Keratinocyte (primary cell): ENCODE results near the gene LEFTY1. TPM values are rescaled to one million over a fixed set of nuclear protein-coding genes. Genes with fewer than 3 reads are reported as not detected.
"Not testable (repeated sequence)": the region's sequence is repeated elsewhere in the genome, so short reads cannot be mapped to it uniquely, and the experiment has no call there.

Source experiments
- DNase-seq: peaks from one replicate; pipeline ENCODE4 v3.0.0-alpha.2; 2011; ENCODE audit warnings: low read depth, missing footprints, low spot score
- FAIRE-seq: peaks from 2 replicates; lab custom pipeline; 2011; peaks lifted over from hg19 to GRCh38; lab: Jason Lieb, UNC
- H2AFZ ChIP-seq: 2 replicates; pipeline ENCODE4 v1.6.0; 2012; ENCODE audit warnings: low read length, control low read depth, inconsistent platforms; ENCODE audit not compliant: control insufficient read depth
- H3K27ac ChIP-seq: 2 replicates; pipeline ENCODE4 v1.5.1; 2011; ENCODE audit warnings: low read length; ENCODE audit not compliant: control insufficient read depth, insufficient read depth
- H3K27me3 ChIP-seq: 3 replicates; pipeline ENCODE4 v1.6.0; 2011; ENCODE audit warnings: low read length; ENCODE audit not compliant: control insufficient read depth, insufficient read depth; ENCODE audit errors: extremely low read depth
- H3K36me3 ChIP-seq, 2 experiments: 2 replicates in 1 of 2; 3 replicates in 1 of 2; pipeline ENCODE4 v1.5.1; 2011; ENCODE audit warnings: low read length in 2 of 2, mild to moderate bottlenecking in 1 of 2; ENCODE audit not compliant: control insufficient read depth in 2 of 2, insufficient read depth in 2 of 2; ENCODE audit errors: extremely low read depth in 1 of 2
- H3K4me1 ChIP-seq: 3 replicates; pipeline ENCODE4 v1.5.1; 2011; ENCODE audit warnings: low read length; ENCODE audit not compliant: control insufficient read depth, insufficient read depth; ENCODE audit errors: extremely low read depth
- H3K4me2 ChIP-seq: 3 replicates; pipeline ENCODE4 v1.6.0; 2011; ENCODE audit warnings: low read depth, low read length; ENCODE audit not compliant: control insufficient read depth, insufficient read depth; ENCODE audit errors: extremely low read depth
- H3K4me3 ChIP-seq, 3 experiments: fragments of 200-600 bp in 1 of 3; sonication (generic) in 1 of 3; 2 replicates in 2 of 3; 3 replicates in 1 of 3; pipeline ENCODE4 v1.5.1; 2011 to 2016; ENCODE audit warnings: low read length in 3 of 3, mild to moderate bottlenecking in 3 of 3, control low read depth in 2 of 3, inconsistent platforms in 1 of 3, low read depth in 1 of 3, mixed read lengths in 1 of 3, mixed run types in 1 of 3, moderate library complexity in 1 of 3; ENCODE audit not compliant: control insufficient read depth in 2 of 3, insufficient read depth in 2 of 3; ENCODE audit errors: extremely low read depth in 1 of 3
- H3K79me2 ChIP-seq: 2 replicates; pipeline ENCODE4 v1.6.0; 2012; ENCODE audit warnings: low read length; ENCODE audit not compliant: control insufficient read depth, insufficient read depth
- H3K9ac ChIP-seq: 3 replicates; pipeline ENCODE4 v1.6.0; 2011; ENCODE audit warnings: low read length; ENCODE audit not compliant: control insufficient read depth, insufficient read depth; ENCODE audit errors: extremely low read depth
- H3K9me1 ChIP-seq: 3 replicates; pipeline ENCODE4 v1.6.0; 2011; ENCODE audit warnings: low read length; ENCODE audit not compliant: control insufficient read depth, insufficient read depth; ENCODE audit errors: extremely low read depth
- H3K9me3 ChIP-seq: 2 replicates; pipeline ENCODE4 v1.5.1; 2012; ENCODE audit warnings: low read depth, low read length; ENCODE audit not compliant: control insufficient read depth
- H4K20me1 ChIP-seq: 3 replicates; pipeline ENCODE4 v1.6.0; 2011; ENCODE audit warnings: low read length; ENCODE audit not compliant: control insufficient read depth, insufficient read depth; ENCODE audit errors: extremely low read depth
- EZH2 ChIP-seq: IDR thresholded peaks from one replicate; pipeline ENCODE4 v1.6.1; 2012; ENCODE audit warnings: inconsistent platforms, mild to moderate bottlenecking, low read length, moderate library complexity
- dilution Hi-C: fragments of 300-500 bp; cut with MboI; formaldehyde crosslinking; loops from one replicate; pipeline ENCODE4 v1.7.0; 2020; ENCODE audit warnings: low sequenced_read_pairs; ENCODE audit not compliant: extremely low pct_ligation_motif_present
- polyA plus RNA-seq, 5 experiments: library from polyadenylated mRNA; depleted of rRNA in 3 of 5; stranded (reverse) in 3 of 5; stranded (forward) in 1 of 5; unstranded in 1 of 5; fragments of >200 nt; gene quantifications; 1 replicate in 1 of 5; 2 replicates in 3 of 5; 3 replicates in 1 of 5; pipeline versions ENCODE4 v1.2.1 to v1.2.3, GENCODE V29; 2011 to 2012; ENCODE audit warnings: missing spikeins in 2 of 5, low read depth in 1 of 5, low replicate concordance in 1 of 5
- TF ChIP-seq, protein P1 (sequence below), 3 experiments: IDR thresholded peaks in 1 of 3; conservative IDR thresholded peaks in 1 of 3; optimal IDR thresholded peaks in 1 of 3; 2 replicates in 2 of 3; 3 replicates in 1 of 3; pipeline versions ENCODE3 to v1.5.1; 2011; ENCODE audit warnings: low read length in 3 of 3, mild to moderate bottlenecking in 3 of 3, moderate library complexity in 2 of 3, control low read depth in 1 of 3, inconsistent platforms in 1 of 3; ENCODE audit not compliant: insufficient read depth in 2 of 3; ENCODE audit errors: extremely low read depth in 1 of 3

Gene LEFTY1
- polyA plus RNA-seq, 1 donor (not counting 4 experiments of a cell fraction or from before 2014, with no cell fraction given): not detected

DNA sequence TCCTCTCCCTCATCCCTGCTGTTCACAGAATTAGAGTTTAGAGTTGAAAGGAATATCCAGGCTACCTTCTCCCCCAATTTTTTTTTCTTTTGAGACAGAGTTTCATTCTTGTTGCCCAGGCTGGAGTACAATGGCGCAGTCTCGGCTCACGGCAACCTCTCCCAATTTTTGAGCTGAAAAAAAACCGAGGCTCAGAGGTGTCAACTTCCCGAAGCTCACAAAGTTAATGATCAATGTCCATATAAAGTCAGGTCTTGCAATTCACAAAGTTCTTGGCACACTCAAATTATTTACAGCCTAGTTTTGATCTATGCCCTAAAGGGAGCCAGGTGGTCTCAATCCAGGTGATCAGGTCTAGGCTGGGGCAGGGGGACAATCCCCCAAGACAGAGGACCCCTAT, 797 bp upstream of the LEFTY1 start:
- H3K27ac ChIP-seq: no peak overlapping the region
- H3K4me3 ChIP-seq: no peak overlapping the region
- FAIRE-seq: no peak
- H3K9me1 ChIP-seq: no peaks in the 10 kb centered on the region
- no peak for TF ChIP-seq EZH2
- TF ChIP-seq, protein P1, sequence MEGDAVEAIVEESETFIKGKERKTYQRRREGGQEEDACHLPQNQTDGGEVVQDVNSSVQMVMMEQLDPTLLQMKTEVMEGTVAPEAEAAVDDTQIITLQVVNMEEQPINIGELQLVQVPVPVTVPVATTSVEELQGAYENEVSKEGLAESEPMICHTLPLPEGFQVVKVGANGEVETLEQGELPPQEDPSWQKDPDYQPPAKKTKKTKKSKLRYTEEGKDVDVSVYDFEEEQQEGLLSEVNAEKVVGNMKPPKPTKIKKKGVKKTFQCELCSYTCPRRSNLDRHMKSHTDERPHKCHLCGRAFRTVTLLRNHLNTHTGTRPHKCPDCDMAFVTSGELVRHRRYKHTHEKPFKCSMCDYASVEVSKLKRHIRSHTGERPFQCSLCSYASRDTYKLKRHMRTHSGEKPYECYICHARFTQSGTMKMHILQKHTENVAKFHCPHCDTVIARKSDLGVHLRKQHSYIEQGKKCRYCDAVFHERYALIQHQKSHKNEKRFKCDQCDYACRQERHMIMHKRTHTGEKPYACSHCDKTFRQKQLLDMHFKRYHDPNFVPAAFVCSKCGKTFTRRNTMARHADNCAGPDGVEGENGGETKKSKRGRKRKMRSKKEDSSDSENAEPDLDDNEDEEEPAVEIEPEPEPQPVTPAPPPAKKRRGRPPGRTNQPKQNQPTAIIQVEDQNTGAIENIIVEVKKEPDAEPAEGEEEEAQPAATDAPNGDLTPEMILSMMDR (optimal IDR thresholded peaks at IDR 0.05 in 1 of 3, IDR thresholded peaks at IDR 0.05 in 1 of 3, conservative IDR thresholded peaks at IDR 0.05 in 1 of 3; ENCODE audit: extremely low read depth in 1 of 3, insufficient read depth in 2 of 3, low read length in 3 of 3): no peak
- peaks cover 2% of the 10 kb centered on the region for H3K4me1 ChIP-seq
- dilution Hi-C loops: no loop called here
- no peaks in the 10 kb centered on the region for H3K36me3 ChIP-seq
- no peak overlapping the region for H3K9ac ChIP-seq
- H2AFZ ChIP-seq: no peak overlapping the region
- H3K9me3 ChIP-seq: no peaks in the 10 kb centered on the region
- H4K20me1 ChIP-seq: no peaks in the 10 kb centered on the region
- no peaks in the 10 kb centered on the region for H3K27me3 ChIP-seq
- H3K4me2 ChIP-seq: no peak overlapping the region
- DNase-seq: no peak
- no peaks in the 10 kb centered on the region for H3K79me2 ChIP-seq

DNA sequence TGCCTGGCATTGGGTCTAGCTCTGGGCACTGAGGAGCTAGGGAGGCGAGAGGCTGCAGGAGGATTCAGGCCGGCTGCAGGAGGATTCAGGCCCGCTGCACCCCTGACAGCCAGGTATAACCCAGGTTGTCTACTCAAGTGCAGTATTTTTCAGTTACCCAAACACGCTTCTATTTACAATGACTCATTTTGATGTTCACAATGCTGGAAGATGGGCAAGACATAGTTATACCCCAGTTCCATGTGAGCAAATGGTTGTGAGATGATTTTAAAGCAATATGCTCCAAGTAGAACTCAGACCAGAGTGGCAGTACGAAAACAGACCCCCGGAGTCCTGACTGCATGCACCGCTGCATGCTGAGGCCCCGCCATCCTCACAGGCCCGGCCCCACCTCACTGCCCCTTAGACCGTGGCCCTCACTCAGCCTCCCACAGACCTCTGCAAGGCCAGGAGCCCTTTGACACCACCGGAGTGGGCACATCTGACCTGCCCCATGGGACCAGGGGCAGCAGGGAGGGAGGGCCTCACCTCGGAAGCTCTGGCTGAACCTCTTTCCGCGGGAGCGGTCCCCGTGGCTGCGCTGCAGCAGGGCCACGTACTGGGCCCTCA, 553 bp downstream of the LEFTY1 start:
- H4K20me1 ChIP-seq: no peaks in the 10 kb centered on the region
- no peak for FAIRE-seq
- dilution Hi-C loops: no loop called here
- H3K9me1 ChIP-seq: no peaks in the 10 kb centered on the region
- H3K79me2 ChIP-seq: no peaks in the 10 kb centered on the region
- H3K9me3 ChIP-seq: no peaks in the 10 kb centered on the region
- H3K4me2 ChIP-seq: no peak overlapping the region
- H3K4me3 ChIP-seq: no peak overlapping the region
- no peak overlapping the region for H3K9ac ChIP-seq
- no peaks in the 10 kb centered on the region for H3K27me3 ChIP-seq
- no peaks in the 10 kb centered on the region for H3K36me3 ChIP-seq
- H2AFZ ChIP-seq: no peak overlapping the region
- no peak for TF ChIP-seq EZH2
- TF ChIP-seq, protein P1 (optimal IDR thresholded peaks at IDR 0.05 in 1 of 3, IDR thresholded peaks at IDR 0.05 in 1 of 3, conservative IDR thresholded peaks at IDR 0.05 in 1 of 3; ENCODE audit: extremely low read depth in 1 of 3, insufficient read depth in 2 of 3, low read length in 3 of 3): no peak
- DNase-seq: no peak
- no peak overlapping the region for H3K27ac ChIP-seq
- peaks cover 2% of the 10 kb centered on the region for H3K4me1 ChIP-seq

GRCh38 chr1:225887554-225888288, 1.2 kb downstream of the LEFTY1 start:
- H2AFZ ChIP-seq, H3K4me1 ChIP-seq, H3K4me3 ChIP-seq, H3K27ac ChIP-seq, H3K9ac ChIP-seq, H3K4me2 ChIP-seq, H4K20me1 ChIP-seq, H3K36me3 ChIP-seq, H3K9me3 ChIP-seq, FAIRE-seq, DNase-seq, H3K9me1 ChIP-seq, dilution Hi-C loops, H3K27me3 ChIP-seq, H3K79me2 ChIP-seq: not testable (repeated sequence)
